ENCODE results near the gene NR2F1-AS1.

The NR2F1-AS1 gene

GRCh38 chr5:93610581-93611272, 29.7 kb upstream of the NR2F1-AS1 start:
- Histone ChIP-seq H3K9me3 (ENCODE audit: control insufficient read depth, insufficient read depth, low read length) (no peaks in the 10 kb centered on the region), H3K36me3 (ENCODE audit: control insufficient read depth, insufficient read depth, low read length) (no peaks in the 10 kb centered on the region), H3K9ac (ENCODE audit: low read depth, low read length) (no peak overlapping the region), H3K4me3 (ENCODE audit: low read depth, low read length) (no peak overlapping the region), H3K27me3 (ENCODE audit: control insufficient read depth, insufficient read depth, low read length) (peaks cover 99% of the 10 kb centered on the region), H3K4me1 (ENCODE audit: control insufficient read depth, insufficient read depth, low read length) (peaks cover 15% of the 10 kb centered on the region)

GRCh38 chr5:93609762-93610161, 28.7 kb upstream of the NR2F1-AS1 start:
- H3K4me1 ChIP-seq (ENCODE audit: control insufficient read depth, insufficient read depth, low read length) = peaks cover 15% of the 10 kb centered on the region
- H3K9me3 ChIP-seq (ENCODE audit: control insufficient read depth, insufficient read depth, low read length) = no peaks in the 10 kb centered on the region
- no peak overlapping the region for H3K9ac ChIP-seq (ENCODE audit: low read depth, low read length)
- H3K4me3 ChIP-seq (ENCODE audit: low read depth, low read length) = no peak overlapping the region
- H3K27me3 ChIP-seq (ENCODE audit: control insufficient read depth, insufficient read depth, low read length) = peaks cover 99% of the 10 kb centered on the region
- no peaks in the 10 kb centered on the region for H3K36me3 ChIP-seq (ENCODE audit: control insufficient read depth, insufficient read depth, low read length)

DNA sequence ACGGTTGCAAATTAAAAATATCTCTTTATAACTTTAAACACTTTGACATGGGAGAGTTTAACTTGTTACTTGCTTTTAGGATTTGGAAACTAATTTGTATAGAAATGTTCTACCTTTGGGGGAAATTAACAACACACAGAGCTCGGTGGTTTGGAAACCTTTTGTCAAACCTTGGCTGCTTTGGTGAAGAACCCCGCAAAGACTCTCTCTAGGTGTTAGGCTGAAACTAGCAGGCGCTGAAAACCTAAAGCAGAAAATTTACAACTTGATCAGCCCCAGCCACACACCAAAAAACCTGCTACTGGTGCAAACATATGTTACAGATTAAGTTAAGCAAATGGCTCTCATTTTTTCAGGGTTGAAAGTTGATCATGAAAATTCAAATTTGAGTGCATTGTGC, 27.8 kb upstream of the NR2F1-AS1 start:
- H3K27me3 ChIP-seq (ENCODE audit: control insufficient read depth, insufficient read depth, low read length) = peaks cover 97% of the 10 kb centered on the region
- peaks cover 15% of the 10 kb centered on the region for H3K4me1 ChIP-seq (ENCODE audit: control insufficient read depth, insufficient read depth, low read length)
- H3K9me3 ChIP-seq (ENCODE audit: control insufficient read depth, insufficient read depth, low read length) = no peaks in the 10 kb centered on the region

DNA sequence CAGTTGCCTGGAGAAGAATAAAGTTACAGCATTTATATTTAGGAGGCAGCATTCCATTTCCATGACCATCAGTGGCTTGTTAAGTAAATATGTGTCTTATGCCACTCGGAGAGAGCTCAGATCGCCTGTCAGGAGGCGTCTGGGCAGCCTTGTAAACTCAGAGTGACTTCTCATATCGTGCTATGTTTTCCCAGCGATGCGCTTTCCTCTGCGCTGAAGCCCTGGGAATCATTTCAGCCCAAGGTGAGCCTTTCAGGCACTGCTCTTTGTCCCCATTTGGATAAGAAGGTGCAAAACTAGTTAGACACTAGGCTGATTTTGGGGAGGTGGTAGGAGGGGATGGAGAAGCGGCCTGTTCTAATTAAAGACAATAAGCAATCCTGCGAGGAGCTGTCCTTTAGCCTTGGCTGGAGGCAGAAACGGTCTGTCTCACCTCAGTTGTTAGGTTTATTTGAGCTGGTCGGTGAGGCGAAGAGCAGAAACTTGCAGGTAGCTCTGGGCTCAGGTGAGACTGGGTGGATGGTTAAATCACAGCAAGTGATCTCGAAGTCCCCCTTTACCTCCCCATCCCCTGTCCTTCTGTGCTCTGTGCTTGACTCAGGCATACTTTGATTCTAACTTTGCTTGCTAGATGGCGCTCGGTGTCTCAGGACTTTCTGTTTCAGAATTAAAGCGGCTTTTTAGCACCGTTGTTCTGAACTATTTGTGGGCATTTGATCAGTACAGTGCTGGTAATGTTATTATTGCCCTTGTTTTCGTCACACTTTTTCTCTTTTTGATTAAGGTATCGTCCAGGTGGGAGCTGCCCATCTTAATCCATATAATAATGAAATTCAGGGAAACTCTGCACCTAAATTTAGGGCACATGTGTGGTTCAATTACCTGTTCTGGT, 26.6 kb upstream of the NR2F1-AS1 start:
- H3K9ac ChIP-seq (ENCODE audit: low read depth, low read length) = no peak overlapping the region
- no peaks in the 10 kb centered on the region for H3K9me3 ChIP-seq (ENCODE audit: control insufficient read depth, insufficient read depth, low read length)
- H3K36me3 ChIP-seq (ENCODE audit: control insufficient read depth, insufficient read depth, low read length) = no peaks in the 10 kb centered on the region
- peak overlapping the region; percentile 24 for H3K4me3 ChIP-seq (ENCODE audit: low read depth, low read length)
- peaks cover 12% of the 10 kb centered on the region for H3K4me1 ChIP-seq (ENCODE audit: control insufficient read depth, insufficient read depth, low read length)
- H3K27me3 ChIP-seq (ENCODE audit: control insufficient read depth, insufficient read depth, low read length) = peaks cover 97% of the 10 kb centered on the region

More for the DNA sequence above, 27.8 kb upstream of the NR2F1-AS1 start:
- Histone ChIP-seq H3K9ac (ENCODE audit: low read depth, low read length) (no peak overlapping the region), H3K36me3 (ENCODE audit: control insufficient read depth, insufficient read depth, low read length) (no peaks in the 10 kb centered on the region), H3K4me3 (ENCODE audit: low read depth, low read length) (no peak overlapping the region)

DNA sequence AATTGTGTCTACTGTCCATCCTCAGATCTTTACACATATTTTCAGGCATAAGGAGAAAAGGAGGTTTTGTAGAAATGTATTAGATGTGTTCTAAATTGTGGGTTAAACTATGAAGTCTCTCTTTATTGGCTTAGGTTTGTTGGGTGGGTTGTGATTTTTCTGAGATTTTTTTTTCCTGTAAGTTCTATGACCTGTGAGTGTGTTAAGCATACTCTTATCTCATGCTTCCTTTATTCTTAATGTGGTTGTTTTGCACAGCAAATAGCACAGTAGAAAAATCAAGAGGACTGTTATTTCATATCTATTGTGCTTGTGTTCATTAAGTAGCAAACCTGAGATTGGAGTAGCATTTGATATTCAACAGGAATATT, 25.3 kb upstream of the NR2F1-AS1 start:
- Histone ChIP-seq H3K4me3 (ENCODE audit: low read depth, low read length) (no peak overlapping the region), H3K4me1 (ENCODE audit: control insufficient read depth, insufficient read depth, low read length) (peaks cover 8% of the 10 kb centered on the region), H3K36me3 (ENCODE audit: control insufficient read depth, insufficient read depth, low read length) (no peaks in the 10 kb centered on the region), H3K9me3 (ENCODE audit: control insufficient read depth, insufficient read depth, low read length) (no peaks in the 10 kb centered on the region), H3K27me3 (ENCODE audit: control insufficient read depth, insufficient read depth, low read length) (peaks cover 99% of the 10 kb centered on the region), H3K9ac (ENCODE audit: low read depth, low read length) (no peak overlapping the region)

DNA sequence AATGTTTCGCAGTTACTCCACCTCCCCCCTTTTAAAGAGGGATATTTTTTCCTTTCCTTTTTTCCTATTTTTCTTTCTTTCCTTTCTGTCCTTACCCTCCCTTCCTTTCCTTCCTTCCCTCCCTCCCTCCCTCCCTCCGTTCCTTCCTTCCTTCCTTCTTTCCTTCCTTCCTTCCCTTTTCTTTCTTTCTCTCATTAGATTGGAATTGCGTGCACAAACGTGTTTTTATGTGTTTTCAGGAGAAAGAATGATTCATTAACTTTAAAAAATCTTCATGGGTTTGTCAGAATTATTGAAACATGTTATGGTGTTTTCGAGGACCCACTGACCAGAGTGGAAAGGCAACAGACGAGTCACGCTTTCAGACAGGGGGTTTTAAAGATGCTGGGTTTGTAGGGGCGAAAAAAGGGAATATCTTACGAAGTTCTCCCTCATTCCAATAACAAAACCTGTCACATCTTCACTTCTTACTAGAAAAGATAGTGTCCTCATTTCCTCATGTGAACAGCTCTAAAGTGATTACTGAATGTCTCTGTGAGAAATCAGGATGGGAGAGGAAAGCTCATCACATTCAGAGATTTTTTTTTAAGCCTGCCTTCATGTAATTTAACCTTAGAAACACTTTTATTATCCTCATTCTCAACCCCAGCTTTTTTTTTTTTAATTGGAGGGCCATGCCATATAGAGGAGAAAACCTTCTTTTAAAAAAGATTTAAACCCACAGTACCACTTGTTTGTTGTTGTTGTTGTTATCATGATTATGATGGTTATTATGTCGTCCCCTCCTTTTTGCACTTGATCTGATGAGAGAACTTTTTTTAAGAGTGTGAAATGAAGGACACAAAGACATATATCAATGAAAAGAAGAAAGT, 23.9 kb upstream of the NR2F1-AS1 start:
- Histone ChIP-seq H3K9me3 (ENCODE audit: control insufficient read depth, insufficient read depth, low read length) (no peaks in the 10 kb centered on the region), H3K27me3 (ENCODE audit: control insufficient read depth, insufficient read depth, low read length) (peaks cover 99% of the 10 kb centered on the region), H3K9ac (ENCODE audit: low read depth, low read length) (no peak overlapping the region), H3K4me1 (ENCODE audit: control insufficient read depth, insufficient read depth, low read length) (no peaks in the 10 kb centered on the region), H3K36me3 (ENCODE audit: control insufficient read depth, insufficient read depth, low read length) (no peaks in the 10 kb centered on the region), H3K4me3 (ENCODE audit: low read depth, low read length) (no peak overlapping the region)

GRCh38 chr5:93603793-93604643, 23.0 kb upstream of the NR2F1-AS1 start:
- Histone ChIP-seq H3K27me3 (ENCODE audit: control insufficient read depth, insufficient read depth, low read length) (peaks cover 99% of the 10 kb centered on the region), H3K9ac (ENCODE audit: low read depth, low read length) (no peak overlapping the region), H3K4me3 (ENCODE audit: low read depth, low read length) (no peak overlapping the region), H3K9me3 (ENCODE audit: control insufficient read depth, insufficient read depth, low read length) (no peaks in the 10 kb centered on the region), H3K4me1 (ENCODE audit: control insufficient read depth, insufficient read depth, low read length) (peaks cover 2% of the 10 kb centered on the region), H3K36me3 (ENCODE audit: control insufficient read depth, insufficient read depth, low read length) (no peaks in the 10 kb centered on the region)

- no peaks in the 10 kb centered on the region for H3K9me3 ChIP-seq (ENCODE audit: control insufficient read depth, insufficient read depth, low read length)
These were observed 22.2 kb upstream of the NR2F1-AS1 start for GRCh38 chr5:93603078-93603792.

GRCh38 chr5:93602241-93603077, 21.4 kb upstream of the NR2F1-AS1 start:
- peaks cover 99% of the 10 kb centered on the region for H3K27me3 ChIP-seq (ENCODE audit: control insufficient read depth, insufficient read depth, low read length)
- no peaks in the 10 kb centered on the region for H3K36me3 ChIP-seq (ENCODE audit: control insufficient read depth, insufficient read depth, low read length)
- H3K9me3 ChIP-seq (ENCODE audit: control insufficient read depth, insufficient read depth, low read length) = no peaks in the 10 kb centered on the region
- no peak overlapping the region for H3K9ac ChIP-seq (ENCODE audit: low read depth, low read length)
- peaks cover 5% of the 10 kb centered on the region for H3K4me1 ChIP-seq (ENCODE audit: control insufficient read depth, insufficient read depth, low read length)
- no peak overlapping the region for H3K4me3 ChIP-seq (ENCODE audit: low read depth, low read length)

More at GRCh38 chr5:93603078-93603792, 22.2 kb upstream of the NR2F1-AS1 start:
- Histone ChIP-seq H3K27me3 (ENCODE audit: control insufficient read depth, insufficient read depth, low read length) (peaks cover 99% of the 10 kb centered on the region), H3K4me1 (ENCODE audit: control insufficient read depth, insufficient read depth, low read length) (peaks cover 2% of the 10 kb centered on the region), H3K4me3 (ENCODE audit: low read depth, low read length) (no peak overlapping the region), H3K9ac (ENCODE audit: low read depth, low read length) (no peak overlapping the region), H3K36me3 (ENCODE audit: control insufficient read depth, insufficient read depth, low read length) (no peaks in the 10 kb centered on the region)

DNA sequence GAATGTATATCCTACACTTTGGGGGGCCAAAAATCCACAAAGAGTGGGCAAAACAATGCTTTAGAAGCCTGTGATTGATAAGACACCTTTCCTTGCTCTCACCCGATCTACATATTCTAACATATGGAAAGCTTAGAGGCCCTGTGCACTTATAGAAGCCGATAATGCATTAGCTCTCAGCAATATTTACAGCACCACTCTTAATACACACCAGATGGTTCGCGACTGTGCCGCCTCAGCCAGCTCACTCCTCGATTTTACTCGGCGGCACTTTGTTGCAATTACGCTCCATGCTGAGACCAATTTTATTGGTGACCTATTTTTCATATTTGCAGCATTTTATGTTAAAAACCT, 20.8 kb upstream of the NR2F1-AS1 start:
- H3K27me3 ChIP-seq (ENCODE audit: control insufficient read depth, insufficient read depth, low read length) = peaks cover 99% of the 10 kb centered on the region
- H3K4me3 ChIP-seq (ENCODE audit: low read depth, low read length) = no peak overlapping the region

More for the DNA sequence above, 20.8 kb upstream of the NR2F1-AS1 start:
- H3K36me3 ChIP-seq (ENCODE audit: control insufficient read depth, insufficient read depth, low read length) = no peaks in the 10 kb centered on the region
- peaks cover 7% of the 10 kb centered on the region for H3K4me1 ChIP-seq (ENCODE audit: control insufficient read depth, insufficient read depth, low read length)
- H3K9me3 ChIP-seq (ENCODE audit: control insufficient read depth, insufficient read depth, low read length) = no peaks in the 10 kb centered on the region
- no peak overlapping the region for H3K9ac ChIP-seq (ENCODE audit: low read depth, low read length)
